Measurements from ENCODE around the gene BCAP29. TPM values are rescaled to one million over a fixed set of nuclear protein-coding genes. Genes with fewer than 3 reads are reported as not detected.

The BCAP29 gene
- total and polyA plus RNA-seq, 2 of the 8 experiments (the other 6 are each of a cell fraction or from before 2014, with no cell fraction given): 6.8 to 18.1 TPM

DNA sequence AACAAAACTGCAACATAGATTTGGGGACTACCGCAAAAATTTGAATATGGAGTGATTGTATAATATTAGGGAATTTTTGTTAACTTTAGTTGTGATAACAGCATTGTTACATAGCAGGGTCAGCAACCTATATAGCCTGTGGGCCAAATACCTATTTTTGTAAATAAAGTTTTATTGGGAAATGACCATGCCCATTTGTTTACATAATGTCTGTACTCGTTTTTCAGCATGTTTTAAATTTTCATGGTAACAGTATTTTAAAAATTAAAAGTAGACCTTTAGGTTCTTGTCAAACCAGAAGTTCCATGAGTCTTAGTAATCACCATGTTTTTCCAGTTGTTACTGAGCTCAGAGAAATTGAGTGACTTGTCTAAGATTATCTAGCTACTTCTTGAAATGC, 4.7 kb downstream of the BCAP29 start (continued):
- TF ChIP-seq KDM1A (IDR thresholded peaks at IDR 0.05; ENCODE audit: borderline replicate concordance, low read length) (no peak), RBBP5 (IDR thresholded peaks at IDR 0.05; ENCODE audit: borderline replicate concordance, low read depth, low read length) (no peak), TCF12 (IDR thresholded peaks at IDR 0.05; ENCODE audit: low read depth, low read length) (no peak), TEAD4 (IDR thresholded peaks at IDR 0.05; ENCODE audit: low read depth, low read length) (no peak), EP300 (IDR thresholded peaks at IDR 0.05; ENCODE audit: borderline replicate concordance in 1 of 2, low read depth in 2 of 2, low read length in 2 of 2) (no peak)
- TF ChIP-seq, protein P1, sequence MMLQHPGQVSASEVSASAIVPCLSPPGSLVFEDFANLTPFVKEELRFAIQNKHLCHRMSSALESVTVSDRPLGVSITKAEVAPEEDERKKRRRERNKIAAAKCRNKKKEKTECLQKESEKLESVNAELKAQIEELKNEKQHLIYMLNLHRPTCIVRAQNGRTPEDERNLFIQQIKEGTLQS (IDR thresholded peaks at IDR 0.05; ENCODE audit: insufficient read depth, low read depth, low read length): no peak

All from H1 (cell line).